Neuronal stem cell (in vitro differentiated cells): Measurements from ENCODE around the gene AGBL3.
A peak's percentile ranks its signal among the peaks of the same experiment; 100 is the strongest.

Experiments used
- DNase-seq: peaks from one replicate; pipeline ENCODE4 v3.0.0-alpha.2; 2013; ENCODE audit warnings: low spot score
- H2AFZ ChIP-seq: one replicate; pipeline ENCODE4 v1.6.1; 2013; ENCODE audit warnings: mild to moderate bottlenecking, low read length, inconsistent platforms
- H2AK5ac ChIP-seq: 2 replicates; pipeline ENCODE4 v1.6.1; 2013; ENCODE audit warnings: low read depth, mild to moderate bottlenecking, inconsistent platforms, low read length, moderate library complexity, mixed read lengths
- H2BK120ac ChIP-seq: 2 replicates; pipeline ENCODE4 v1.6.1; 2013; ENCODE audit warnings: low read depth, mild to moderate bottlenecking, inconsistent platforms, low read length, moderate library complexity, mixed read lengths
- H2BK12ac ChIP-seq: one replicate; pipeline ENCODE4 v1.6.1; 2013; ENCODE audit warnings: low read length, inconsistent platforms
- H2BK15ac ChIP-seq: 2 replicates; pipeline ENCODE4 v1.6.1; 2013; ENCODE audit warnings: mild to moderate bottlenecking, low read length, inconsistent platforms, mixed read lengths
- H2BK5ac ChIP-seq: one replicate; pipeline ENCODE4 v1.6.1; 2013; ENCODE audit warnings: inconsistent platforms, mild to moderate bottlenecking, low read length, moderate library complexity
- H3K14ac ChIP-seq: one replicate; pipeline ENCODE4 v1.6.1; 2013; ENCODE audit warnings: low read length, inconsistent platforms
- H3K18ac ChIP-seq: 2 replicates; pipeline ENCODE4 v1.6.1; 2013; ENCODE audit warnings: low read length, inconsistent platforms
- H3K23ac ChIP-seq: 2 replicates; pipeline ENCODE4 v1.6.1; 2013; ENCODE audit warnings: low read depth, mild to moderate bottlenecking, mixed read lengths, low read length, inconsistent platforms; ENCODE audit not compliant: poor library complexity
- H3K27ac ChIP-seq: replicated peaks from 3 replicates; pipeline ENCODE4 v1.5.1; 2013; ENCODE audit warnings: low read length, inconsistent platforms
- H3K27me3 ChIP-seq, 3 experiments: 2 replicates each; pipeline ENCODE4 v1.6.1; 2013; ENCODE audit warnings: low read length in 3 of 3, mild to moderate bottlenecking in 2 of 3, inconsistent platforms in 1 of 3, low read depth in 1 of 3, mixed read lengths in 1 of 3, moderate library complexity in 1 of 3; ENCODE audit not compliant: control insufficient read depth in 3 of 3, insufficient read depth in 3 of 3
- H3K36me3 ChIP-seq, 2 donors: replicated peaks in 1 of 2; 2 replicates each; pipeline ENCODE4 v1.6.1; 2013; ENCODE audit warnings: low read length in 2 of 2; ENCODE audit not compliant: control insufficient read depth in 2 of 2, insufficient read depth in 2 of 2
- H3K4ac ChIP-seq: 2 replicates; pipeline ENCODE4 v1.6.1; 2013; ENCODE audit warnings: inconsistent platforms, mild to moderate bottlenecking, low read length, moderate library complexity
- H3K4me1 ChIP-seq, 2 donors: 1 replicate in 1 of 2; 2 replicates in 1 of 2; pipeline ENCODE4 v1.6.1; 2013; ENCODE audit warnings: low read length in 2 of 2, low read depth in 1 of 2; ENCODE audit not compliant: control insufficient read depth in 2 of 2, insufficient read depth in 1 of 2
- H3K4me2 ChIP-seq: one replicate; pipeline ENCODE4 v1.6.1; 2013; ENCODE audit warnings: mild to moderate bottlenecking, low read length, inconsistent platforms; ENCODE audit not compliant: insufficient read depth, poor library complexity, severe bottlenecking
- H3K4me3 ChIP-seq, 2 donors: 2 replicates each; pipeline ENCODE4 v1.5.1; 2013; ENCODE audit warnings: low read length in 2 of 2, mild to moderate bottlenecking in 2 of 2, inconsistent platforms in 1 of 2, moderate library complexity in 1 of 2
- H3K79me1 ChIP-seq: one replicate; pipeline ENCODE4 v1.6.1; 2013; ENCODE audit warnings: low read depth, mild to moderate bottlenecking, inconsistent platforms, low read length, moderate library complexity
- H3K9ac ChIP-seq: one replicate; pipeline ENCODE4 v1.6.1; 2013; ENCODE audit warnings: mild to moderate bottlenecking, low read depth, low read length, inconsistent platforms; ENCODE audit not compliant: poor library complexity
- H3K9me3 ChIP-seq, 2 donors: replicated peaks in 1 of 2; 2 replicates each; pipeline versions ENCODE3 to v1.6.1; 2013; ENCODE audit warnings: low read length in 2 of 2, mild to moderate bottlenecking in 2 of 2, inconsistent platforms in 1 of 2, low read depth in 1 of 2, mixed read lengths in 1 of 2, moderate library complexity in 1 of 2; ENCODE audit not compliant: control insufficient read depth in 2 of 2, insufficient read depth in 1 of 2
- H4K8ac ChIP-seq: one replicate; pipeline ENCODE4 v1.6.1; 2013; ENCODE audit warnings: low read depth, mild to moderate bottlenecking, inconsistent platforms, low read length, moderate library complexity
- H4K91ac ChIP-seq: one replicate; pipeline ENCODE4 v1.6.1; 2013; ENCODE audit warnings: low read length, low read depth, mild to moderate bottlenecking, inconsistent platforms; ENCODE audit not compliant: poor library complexity
- WGBS, 2 donors: extraction: QIAGEN DNeasy Blood & Tissue Kit; methylation state at CpG; one replicate each; pipeline ENCODE4 v1.1.7; 2013; ENCODE audit warnings: missing lambda C conversion rate in 2 of 2, mixed read lengths in 1 of 2; ENCODE audit not compliant: insufficient read length in 2 of 2, insufficient replicate concordance in 1 of 2; ENCODE audit errors: extremely low coverage in 2 of 2; 5-methylcytosine and 5-hydroxymethylcytosine counted together

Gene AGBL3

GRCh38 chr7:135179321-135179925 lies 193.1 kb downstream of the AGBL3 start:
- Histone ChIP-seq H3K4me3 (no peak overlapping the region), H3K14ac (no peak overlapping the region), H2BK15ac (no peak overlapping the region), H4K91ac (no peak overlapping the region), H2BK120ac (no peak overlapping the region), H3K36me3 (peaks cover 0 to 11% of the 10 kb centered on the region in 2 donors), H2AK5ac (no peak overlapping the region), H3K9ac (no peak overlapping the region), H3K9me3 (peaks cover 14 to 16% of the 10 kb centered on the region in 2 donors), H2BK12ac (no peak overlapping the region), H3K27ac (no peak overlapping the region), H4K8ac (no peak overlapping the region), H2AFZ (no peak overlapping the region), H3K79me1 (no peaks in the 10 kb centered on the region), H3K23ac (no peak overlapping the region), H3K18ac (peak overlapping the region; percentile 11), H2BK5ac (no peak overlapping the region), H3K4me1 (peaks cover 3 to 11% of the 10 kb centered on the region in 2 donors), H3K4me2 (no peak overlapping the region), H3K4ac (no peak overlapping the region), H3K27me3 (no peaks in the 10 kb centered on the region)
- DNase-seq = no peak
- WGBS, 2 donors = no CpG with 5 or more reads among the region's 8 CpGs

- Histone ChIP-seq H2BK5ac (no peak overlapping the region), H3K14ac (no peak overlapping the region), H3K4me2 (no peak overlapping the region), H3K9ac (no peak overlapping the region), H3K9me3 (peaks cover 14 to 16% of the 10 kb centered on the region in 2 donors), H3K4ac (no peak overlapping the region), H3K27me3 (no peaks in the 10 kb centered on the region), H2AK5ac (no peak overlapping the region), H2BK12ac (no peak overlapping the region), H3K23ac (no peak overlapping the region), H4K91ac (no peak overlapping the region), H3K36me3 (peaks cover 0 to 16% of the 10 kb centered on the region in 2 donors), H4K8ac (no peak overlapping the region), H3K4me1 (peaks cover 3 to 11% of the 10 kb centered on the region in 2 donors), H3K4me3 (no peak overlapping the region), H2AFZ (no peak overlapping the region), H3K79me1 (no peaks in the 10 kb centered on the region), H2BK120ac (no peak overlapping the region), H2BK15ac (no peak overlapping the region), H3K18ac (no peak overlapping the region), H3K27ac (no peak overlapping the region)
- no CpG with 5 or more reads among the region's 5 CpGs for WGBS, 2 donors
- no peak for DNase-seq
Observed at GRCh38 chr7:135180122-135180521, 193.8 kb downstream of the AGBL3 start.

- no peak overlapping the region for H2BK12ac ChIP-seq
- H3K4ac ChIP-seq = no peak overlapping the region
- WGBS, 2 donors = no CpG with 5 or more reads among the region's 3 CpGs
- no peak overlapping the region for H3K23ac ChIP-seq
- peaks cover 3 to 11% of the 10 kb centered on the region in 2 donors for H3K4me1 ChIP-seq
- H3K79me1 ChIP-seq = no peaks in the 10 kb centered on the region
- H3K9ac ChIP-seq = no peak overlapping the region
- H3K4me2 ChIP-seq = no peak overlapping the region
- no peak overlapping the region for H2AFZ ChIP-seq
- no peak overlapping the region for H3K18ac ChIP-seq
- H2AK5ac ChIP-seq = no peak overlapping the region
- H2BK5ac ChIP-seq = no peak overlapping the region
- H3K27ac ChIP-seq = no peak overlapping the region
- no peaks in the 10 kb centered on the region for H3K27me3 ChIP-seq
- no peak overlapping the region for H2BK120ac ChIP-seq
- H3K36me3 ChIP-seq = peaks cover 2 to 29% of the 10 kb centered on the region in 2 donors
- H3K9me3 ChIP-seq = peaks cover 14 to 16% of the 10 kb centered on the region in 2 donors
- H2BK15ac ChIP-seq = no peak overlapping the region
- no peak overlapping the region for H3K14ac ChIP-seq
- no peak overlapping the region for H3K4me3 ChIP-seq
- no peak overlapping the region for H4K8ac ChIP-seq
- DNase-seq = no peak
- H4K91ac ChIP-seq = no peak overlapping the region
Observed at GRCh38 chr7:135181261-135181928, 195.1 kb downstream of the AGBL3 start.

GRCh38 chr7:135181929-135182678 lies 195.8 kb downstream of the AGBL3 start:
- DNase-seq = no peak
- WGBS, 2 donors = no CpG with 5 or more reads among the region's 31 CpGs
- Histone ChIP-seq H4K91ac (no peak overlapping the region), H2AFZ (no peak overlapping the region), H4K8ac (no peak overlapping the region), H3K4me1 (peaks cover 2 to 11% of the 10 kb centered on the region in 2 donors), H2BK12ac (no peak overlapping the region), H3K79me1 (no peaks in the 10 kb centered on the region), H3K4ac (no peak overlapping the region), H3K14ac (no peak overlapping the region), H2BK5ac (no peak overlapping the region), H3K9me3 (peaks cover 14 to 16% of the 10 kb centered on the region in 2 donors), H3K23ac (peak overlapping the region; percentile 87), H2BK15ac (peak overlapping the region; percentile 17), H3K18ac (no peak overlapping the region), H3K4me2 (no peak overlapping the region), H3K27me3 (no peaks in the 10 kb centered on the region), H3K9ac (peak overlapping the region; percentile 14), H3K27ac (no peak overlapping the region), H2BK120ac (no peak overlapping the region), H2AK5ac (no peak overlapping the region), H3K4me3 (peak overlapping the region in 1 of 2 donors; percentile 12), H3K36me3 (peaks cover 2 to 35% of the 10 kb centered on the region in 2 donors)
